ENCODE results near the gene GPRC5C.
A peak's percentile ranks its signal among the peaks of the same experiment; 100 is the strongest.

GPRC5C gene

DNA sequence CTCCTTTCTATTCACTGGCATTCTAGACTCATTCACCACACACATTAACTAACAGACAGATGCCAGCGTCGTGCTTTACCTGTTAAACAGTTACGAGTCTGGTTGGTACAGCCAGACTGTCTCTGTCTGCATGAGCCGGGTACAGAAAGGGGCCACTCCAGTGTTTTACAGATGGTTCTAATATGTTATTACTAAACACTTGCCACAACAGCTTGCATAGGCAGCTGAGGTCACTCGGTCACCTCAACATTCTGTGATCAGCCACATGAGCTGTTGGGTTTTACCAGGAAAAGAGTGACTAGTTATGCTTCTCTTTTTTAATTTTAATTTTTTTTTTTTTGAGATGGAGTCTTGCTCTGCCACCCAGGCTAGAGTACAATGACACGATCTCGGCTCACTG lies 59.7 kb downstream of the GPRC5C start (continued):
- TF ChIP-seq, protein P1, sequence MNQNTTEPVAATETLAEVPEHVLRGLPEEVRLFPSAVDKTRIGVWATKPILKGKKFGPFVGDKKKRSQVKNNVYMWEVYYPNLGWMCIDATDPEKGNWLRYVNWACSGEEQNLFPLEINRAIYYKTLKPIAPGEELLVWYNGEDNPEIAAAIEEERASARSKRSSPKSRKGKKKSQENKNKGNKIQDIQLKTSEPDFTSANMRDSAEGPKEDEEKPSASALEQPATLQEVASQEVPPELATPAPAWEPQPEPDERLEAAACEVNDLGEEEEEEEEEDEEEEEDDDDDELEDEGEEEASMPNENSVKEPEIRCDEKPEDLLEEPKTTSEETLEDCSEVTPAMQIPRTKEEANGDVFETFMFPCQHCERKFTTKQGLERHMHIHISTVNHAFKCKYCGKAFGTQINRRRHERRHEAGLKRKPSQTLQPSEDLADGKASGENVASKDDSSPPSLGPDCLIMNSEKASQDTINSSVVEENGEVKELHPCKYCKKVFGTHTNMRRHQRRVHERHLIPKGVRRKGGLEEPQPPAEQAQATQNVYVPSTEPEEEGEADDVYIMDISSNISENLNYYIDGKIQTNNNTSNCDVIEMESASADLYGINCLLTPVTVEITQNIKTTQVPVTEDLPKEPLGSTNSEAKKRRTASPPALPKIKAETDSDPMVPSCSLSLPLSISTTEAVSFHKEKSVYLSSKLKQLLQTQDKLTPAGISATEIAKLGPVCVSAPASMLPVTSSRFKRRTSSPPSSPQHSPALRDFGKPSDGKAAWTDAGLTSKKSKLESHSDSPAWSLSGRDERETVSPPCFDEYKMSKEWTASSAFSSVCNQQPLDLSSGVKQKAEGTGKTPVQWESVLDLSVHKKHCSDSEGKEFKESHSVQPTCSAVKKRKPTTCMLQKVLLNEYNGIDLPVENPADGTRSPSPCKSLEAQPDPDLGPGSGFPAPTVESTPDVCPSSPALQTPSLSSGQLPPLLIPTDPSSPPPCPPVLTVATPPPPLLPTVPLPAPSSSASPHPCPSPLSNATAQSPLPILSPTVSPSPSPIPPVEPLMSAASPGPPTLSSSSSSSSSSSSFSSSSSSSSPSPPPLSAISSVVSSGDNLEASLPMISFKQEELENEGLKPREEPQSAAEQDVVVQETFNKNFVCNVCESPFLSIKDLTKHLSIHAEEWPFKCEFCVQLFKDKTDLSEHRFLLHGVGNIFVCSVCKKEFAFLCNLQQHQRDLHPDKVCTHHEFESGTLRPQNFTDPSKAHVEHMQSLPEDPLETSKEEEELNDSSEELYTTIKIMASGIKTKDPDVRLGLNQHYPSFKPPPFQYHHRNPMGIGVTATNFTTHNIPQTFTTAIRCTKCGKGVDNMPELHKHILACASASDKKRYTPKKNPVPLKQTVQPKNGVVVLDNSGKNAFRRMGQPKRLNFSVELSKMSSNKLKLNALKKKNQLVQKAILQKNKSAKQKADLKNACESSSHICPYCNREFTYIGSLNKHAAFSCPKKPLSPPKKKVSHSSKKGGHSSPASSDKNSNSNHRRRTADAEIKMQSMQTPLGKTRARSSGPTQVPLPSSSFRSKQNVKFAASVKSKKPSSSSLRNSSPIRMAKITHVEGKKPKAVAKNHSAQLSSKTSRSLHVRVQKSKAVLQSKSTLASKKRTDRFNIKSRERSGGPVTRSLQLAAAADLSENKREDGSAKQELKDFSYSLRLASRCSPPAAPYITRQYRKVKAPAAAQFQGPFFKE (tag by site-specific recombination; IDR thresholded peaks at IDR 0.05; ENCODE audit: borderline replicate concordance): no peak
- TF ChIP-seq ZNF548 (tag by site-specific recombination; IDR thresholded peaks at IDR 0.05) (no peak), SCRT1 (tag by site-specific recombination; IDR thresholded peaks at IDR 0.05; ENCODE audit: borderline replicate concordance) (no peak)

DNA sequence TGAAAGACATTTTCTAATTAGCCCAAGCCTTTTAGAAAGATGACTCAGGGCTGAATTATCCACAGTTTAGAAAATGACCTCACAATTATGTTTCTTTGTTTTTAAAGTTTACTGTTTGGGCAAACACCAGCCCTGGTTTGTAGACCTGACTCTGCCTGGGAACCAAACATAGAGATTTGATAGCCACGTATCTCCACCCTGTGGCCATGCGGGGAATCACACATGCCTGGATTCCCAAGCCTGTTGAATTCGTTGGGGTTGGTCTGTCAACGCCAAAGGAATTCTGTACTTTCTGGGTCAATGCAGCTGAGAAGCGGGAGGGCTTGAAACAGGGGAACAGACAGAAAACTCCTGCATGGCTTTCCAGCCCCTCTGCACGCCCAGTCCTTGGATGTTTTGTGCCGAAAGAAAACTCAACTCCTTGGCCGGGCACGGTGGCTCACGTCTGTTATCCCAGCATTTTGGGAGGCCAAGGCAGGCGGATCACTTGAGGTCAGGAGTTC lies 61.5 kb downstream of the GPRC5C start:
- H3K9me3 ChIP-seq (ENCODE audit: control insufficient read depth, insufficient read depth, low read depth, low read length): no peaks in the 10 kb centered on the region
- ChIA-PET CTCF (interaction anchor here (0.7 to 5.8 kb wide), 14 partner anchors 9 to 253 kb away, joined by 3 to 55 read pairs (median 4); partner anchors contain the start of genes CD300LB and GPR142), POLR2A (no interaction called here)
- H3K4me1 ChIP-seq (ENCODE audit: control insufficient read depth, insufficient read depth, low read length): no peaks in the 10 kb centered on the region
- no peak overlapping the region for H3K4me3 ChIP-seq (ENCODE audit: low read depth, low read length)
- no peaks in the 10 kb centered on the region for H3K36me3 ChIP-seq (ENCODE audit: control insufficient read depth in 2 of 2, insufficient read depth in 1 of 2, low read length in 2 of 2)
- H3K27ac ChIP-seq (ENCODE audit: extremely low read depth, low read depth, low read length): no peak overlapping the region
- TF ChIP-seq, protein P2, sequence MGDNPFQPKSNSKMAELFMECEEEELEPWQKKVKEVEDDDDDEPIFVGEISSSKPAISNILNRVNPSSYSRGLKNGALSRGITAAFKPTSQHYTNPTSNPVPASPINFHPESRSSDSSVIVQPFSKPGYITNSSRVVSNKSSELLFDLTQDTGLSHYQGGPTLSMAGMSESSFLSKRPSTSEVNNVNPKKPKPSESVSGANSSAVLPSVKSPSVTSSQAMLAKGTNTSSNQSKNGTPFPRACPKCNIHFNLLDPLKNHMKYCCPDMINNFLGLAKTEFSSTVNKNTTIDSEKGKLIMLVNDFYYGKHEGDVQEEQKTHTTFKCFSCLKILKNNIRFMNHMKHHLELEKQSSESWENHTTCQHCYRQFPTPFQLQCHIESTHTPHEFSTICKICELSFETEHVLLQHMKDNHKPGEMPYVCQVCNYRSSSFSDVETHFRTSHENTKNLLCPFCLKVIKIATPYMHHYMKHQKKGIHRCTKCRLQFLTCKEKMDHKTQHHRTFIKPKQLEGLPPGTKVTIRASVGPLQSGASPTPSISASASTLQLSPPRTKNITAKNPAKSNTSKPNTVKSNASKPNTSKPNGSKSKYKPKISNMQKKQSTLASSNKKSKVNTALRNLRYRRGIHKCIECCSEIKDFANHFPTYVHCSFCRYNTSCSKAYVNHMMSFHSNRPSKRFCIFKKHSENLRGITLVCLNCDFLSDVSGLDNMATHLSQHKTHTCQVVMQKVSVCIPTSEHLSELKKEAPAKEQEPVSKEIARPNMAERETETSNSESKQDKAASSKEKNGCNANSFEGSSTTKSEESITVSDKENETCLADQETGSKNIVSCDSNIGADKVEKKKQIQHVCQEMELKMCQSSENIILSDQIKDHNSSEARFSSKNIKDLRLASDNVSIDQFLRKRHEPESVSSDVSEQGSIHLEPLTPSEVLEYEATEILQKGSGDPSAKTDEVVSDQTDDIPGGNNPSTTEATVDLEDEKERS (tag by site-specific recombination; IDR thresholded peaks at IDR 0.05): no peak
- TF ChIP-seq, protein P3, sequence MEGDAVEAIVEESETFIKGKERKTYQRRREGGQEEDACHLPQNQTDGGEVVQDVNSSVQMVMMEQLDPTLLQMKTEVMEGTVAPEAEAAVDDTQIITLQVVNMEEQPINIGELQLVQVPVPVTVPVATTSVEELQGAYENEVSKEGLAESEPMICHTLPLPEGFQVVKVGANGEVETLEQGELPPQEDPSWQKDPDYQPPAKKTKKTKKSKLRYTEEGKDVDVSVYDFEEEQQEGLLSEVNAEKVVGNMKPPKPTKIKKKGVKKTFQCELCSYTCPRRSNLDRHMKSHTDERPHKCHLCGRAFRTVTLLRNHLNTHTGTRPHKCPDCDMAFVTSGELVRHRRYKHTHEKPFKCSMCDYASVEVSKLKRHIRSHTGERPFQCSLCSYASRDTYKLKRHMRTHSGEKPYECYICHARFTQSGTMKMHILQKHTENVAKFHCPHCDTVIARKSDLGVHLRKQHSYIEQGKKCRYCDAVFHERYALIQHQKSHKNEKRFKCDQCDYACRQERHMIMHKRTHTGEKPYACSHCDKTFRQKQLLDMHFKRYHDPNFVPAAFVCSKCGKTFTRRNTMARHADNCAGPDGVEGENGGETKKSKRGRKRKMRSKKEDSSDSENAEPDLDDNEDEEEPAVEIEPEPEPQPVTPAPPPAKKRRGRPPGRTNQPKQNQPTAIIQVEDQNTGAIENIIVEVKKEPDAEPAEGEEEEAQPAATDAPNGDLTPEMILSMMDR (tag by site-specific recombination; IDR thresholded peaks at IDR 0.05): 0 out of 2 replicates have a peak, but pooled peaks have one; percentile 40
- TF ChIP-seq, protein P4, sequence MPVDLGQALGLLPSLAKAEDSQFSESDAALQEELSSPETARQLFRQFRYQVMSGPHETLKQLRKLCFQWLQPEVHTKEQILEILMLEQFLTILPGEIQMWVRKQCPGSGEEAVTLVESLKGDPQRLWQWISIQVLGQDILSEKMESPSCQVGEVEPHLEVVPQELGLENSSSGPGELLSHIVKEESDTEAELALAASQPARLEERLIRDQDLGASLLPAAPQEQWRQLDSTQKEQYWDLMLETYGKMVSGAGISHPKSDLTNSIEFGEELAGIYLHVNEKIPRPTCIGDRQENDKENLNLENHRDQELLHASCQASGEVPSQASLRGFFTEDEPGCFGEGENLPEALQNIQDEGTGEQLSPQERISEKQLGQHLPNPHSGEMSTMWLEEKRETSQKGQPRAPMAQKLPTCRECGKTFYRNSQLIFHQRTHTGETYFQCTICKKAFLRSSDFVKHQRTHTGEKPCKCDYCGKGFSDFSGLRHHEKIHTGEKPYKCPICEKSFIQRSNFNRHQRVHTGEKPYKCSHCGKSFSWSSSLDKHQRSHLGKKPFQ (tag by site-specific recombination; IDR thresholded peaks at IDR 0.05): no peak
- TF ChIP-seq SCRT1 (tag by site-specific recombination; IDR thresholded peaks at IDR 0.05; ENCODE audit: borderline replicate concordance): peak; percentile 96
- TF ChIP-seq ZNF785 (tag by site-specific recombination; IDR thresholded peaks at IDR 0.05): no peak
- no peak for TF ChIP-seq ZFP69B (tag by site-specific recombination; IDR thresholded peaks at IDR 0.05)
- TF ChIP-seq, protein P5, sequence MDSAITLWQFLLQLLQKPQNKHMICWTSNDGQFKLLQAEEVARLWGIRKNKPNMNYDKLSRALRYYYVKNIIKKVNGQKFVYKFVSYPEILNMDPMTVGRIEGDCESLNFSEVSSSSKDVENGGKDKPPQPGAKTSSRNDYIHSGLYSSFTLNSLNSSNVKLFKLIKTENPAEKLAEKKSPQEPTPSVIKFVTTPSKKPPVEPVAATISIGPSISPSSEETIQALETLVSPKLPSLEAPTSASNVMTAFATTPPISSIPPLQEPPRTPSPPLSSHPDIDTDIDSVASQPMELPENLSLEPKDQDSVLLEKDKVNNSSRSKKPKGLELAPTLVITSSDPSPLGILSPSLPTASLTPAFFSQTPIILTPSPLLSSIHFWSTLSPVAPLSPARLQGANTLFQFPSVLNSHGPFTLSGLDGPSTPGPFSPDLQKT (IDR thresholded peaks at IDR 0.05; ENCODE audit: borderline replicate concordance, low read depth, low read length): no peak
- no peak for TF ChIP-seq ZNF529 (tag by site-specific recombination; IDR thresholded peaks at IDR 0.05; ENCODE audit: insufficient replicate concordance)
- no peak for TF ChIP-seq ZNF112 (tag by site-specific recombination; IDR thresholded peaks at IDR 0.05)
- TF ChIP-seq, protein P1 (tag by site-specific recombination; IDR thresholded peaks at IDR 0.05; ENCODE audit: borderline replicate concordance): no peak
- TF ChIP-seq ZNF571 (tag by site-specific recombination; IDR thresholded peaks at IDR 0.05): no peak
- TF ChIP-seq SALL2 (tag by site-specific recombination; IDR thresholded peaks at IDR 0.05; ENCODE audit: borderline replicate concordance): no peak
- TF ChIP-seq GLI2 (tag by site-specific recombination; IDR thresholded peaks at IDR 0.05; ENCODE audit: borderline replicate concordance, low read depth): no peak
- TF ChIP-seq YY2 (tag by site-specific recombination; IDR thresholded peaks at IDR 0.05): no peak
